HepG2 (cell line): ENCODE results near the gene PELO. TPM values are rescaled to one million over a fixed set of nuclear protein-coding genes. Genes with fewer than 3 reads are reported as not detected.

Experiments used
- ASH2L ChIP-seq: fragments of 300-600, 200-600 bp; sonication (generic); IDR thresholded peaks from 2 replicates; pipeline ENCODE4 v1.7.0; 2017; ENCODE audit warnings: low read depth, mild to moderate bottlenecking, moderate library complexity, mixed read lengths, low read length; ENCODE audit not compliant: insufficient read length
- BATF2 ChIP-seq: sonication (generic); formaldehyde crosslinking; IDR thresholded peaks from 2 replicates; pipeline ENCODE4 v1.8.0; 2022; ENCODE audit warnings: mild to moderate bottlenecking, missing genetic modification reagents, moderate library complexity
- DNMT3B ChIP-seq: conservative IDR thresholded peaks from 2 replicates; pipeline ENCODE4 v1.6.1; 2016; ENCODE audit warnings: missing biosample characterization, control low read depth
- FOXK1 ChIP-seq: sonication (generic); formaldehyde crosslinking; IDR thresholded peaks from 2 replicates; pipeline ENCODE4 v1.4.0; 2020; ENCODE audit warnings: low read depth, missing genetic modification reagents, borderline replicate concordance
- HMG20B ChIP-seq: conservative IDR thresholded peaks from 2 replicates; pipeline ENCODE4 v1.6.1; 2016; ENCODE audit warnings: missing genetic modification reagents, missing compliant biosample characterization
- IRF2 ChIP-seq: IDR thresholded peaks from 2 replicates; pipeline ENCODE4 v1.6.1; 2018; ENCODE audit warnings: missing genetic modification reagents, missing compliant biosample characterization
- MNT ChIP-seq: fragments of 450-650 bp; IDR thresholded peaks from 2 replicates; pipeline ENCODE4 v1.6.1; 2016
- MTA3 ChIP-seq: sonication (generic); formaldehyde crosslinking; IDR thresholded peaks from 2 replicates; pipeline ENCODE4 v1.4.0; 2020; ENCODE audit warnings: missing genetic modification reagents
- NFE2L1 ChIP-seq: sonication (generic); formaldehyde crosslinking; IDR thresholded peaks from 2 replicates; pipeline ENCODE4 v1.4.0; 2020; ENCODE audit warnings: missing genetic modification reagents, mild to moderate bottlenecking, borderline replicate concordance
- REXO4 ChIP-seq: sonication (generic); formaldehyde crosslinking; IDR thresholded peaks from 2 replicates; pipeline ENCODE4 v1.8.0; 2022; ENCODE audit warnings: missing genetic modification reagents, mild to moderate bottlenecking, borderline replicate concordance
- RNF219 ChIP-seq: sonication (generic); formaldehyde crosslinking; IDR thresholded peaks from 2 replicates; pipeline ENCODE4 v1.5.0; 2020; ENCODE audit warnings: mild to moderate bottlenecking, missing genetic modification reagents
- ZEB1 ChIP-seq: IDR thresholded peaks from 2 replicates; pipeline ENCODE4 v1.6.1; 2012; ENCODE audit warnings: mild to moderate bottlenecking, low read depth, inconsistent platforms; ENCODE audit not compliant: insufficient replicate concordance
- ZNF432 ChIP-seq: sonication (generic); formaldehyde crosslinking; IDR thresholded peaks from 2 replicates; pipeline ENCODE4 v1.5.0; 2020; ENCODE audit warnings: missing genetic modification reagents, mild to moderate bottlenecking, borderline replicate concordance
- ZNF580 ChIP-seq: IDR thresholded peaks from 2 replicates; pipeline ENCODE4 v1.6.1; 2016; ENCODE audit warnings: low read depth, borderline replicate concordance
- ZNF646 ChIP-seq: sonication (generic); formaldehyde crosslinking; IDR thresholded peaks from 2 replicates; pipeline ENCODE4 v1.9.0; 2021; ENCODE audit warnings: mild to moderate bottlenecking, missing genetic modification reagents
- polyA plus RNA-seq, 8 experiments: library from polyadenylated mRNA; depleted of rRNA in 3 of 8; stranded (reverse) in 7 of 8; unstranded in 1 of 8; fragments of >200 nt; fragmentation: Illumina TruSeq in 4 of 8; extraction: Trizol in 4 of 8; gene quantifications; 2 replicates each; pipeline versions ENCODE4 v1.2.1 to v1.2.3, GENCODE V29; 2011 to 2016; ENCODE audit warnings: low read depth in 4 of 8, missing spikeins in 1 of 8, mixed read lengths in 1 of 8; ENCODE audit not compliant: insufficient read depth in 1 of 8
- total RNA-seq, 5 experiments: library from RNA; depleted of rRNA; stranded (reverse); fragments of >200 nt; fragmentation: Illumina TruSeq; extraction: Trizol; gene quantifications; 2 replicates each; pipeline ENCODE4 v1.2.3, GENCODE V29; 2016; ENCODE audit warnings: low read depth in 1 of 5

Gene PELO
- total and polyA plus RNA-seq, 2 of the 13 experiments (the other 11 are each of a cell fraction or from before 2014, with no cell fraction given) = 19.0 to 23.9 TPM

- TF ChIP-seq MNT = no peak
- no peak for TF ChIP-seq FOXK1
- TF ChIP-seq ZNF646 (CRISPR knock-in tag) = no peak
- TF ChIP-seq ZNF580 (CRISPR knock-in tag) = no peak
- no peak for TF ChIP-seq RNF219 (CRISPR knock-in tag)
- TF ChIP-seq HMG20B (CRISPR knock-in tag) = 0 out of 2 replicates have a peak, but pooled peaks have one; percentile 28
- no peak for TF ChIP-seq MTA3 (CRISPR knock-in tag)
- TF ChIP-seq ZNF432 (CRISPR knock-in tag) = no peak
- 0 out of 2 replicates have a peak, but pooled peaks have one; percentile 8 for TF ChIP-seq IRF2
- no peak for TF ChIP-seq DNMT3B (CRISPR knock-in tag)
- TF ChIP-seq NFE2L1 (CRISPR knock-in tag) = peak; percentile 95; the same call in 1 of the 2 replicates
- TF ChIP-seq BATF2 (CRISPR knock-in tag) = no peak
- no peak for TF ChIP-seq ZEB1
- no peak for TF ChIP-seq ASH2L
- no peak for TF ChIP-seq REXO4
These were observed 12.9 kb downstream of the PELO start (continued) for GRCh38 chr5:52800394-52801213.
